ENCODE measurements around the gene RNPS1. TPM values are rescaled to one million over a fixed set of nuclear protein-coding genes. Genes with fewer than 3 reads are reported as not detected.

The RNPS1 gene
- total and polyA plus RNA-seq, 9 of the 15 experiments (the other 6 are each of a cell fraction or from before 2014, with no cell fraction given): 44.9 to 338 (median 202) TPM

GRCh38 chr16:2223221-2223941 is 44.5 kb downstream of the RNPS1 start, which contains the start of gene E4F1 (continued):
- TF ChIP-seq RERE (CRISPR knock-in tag; IDR thresholded peaks at IDR 0.05; ENCODE audit: borderline replicate concordance) (no peak), FOXP4 (CRISPR knock-in tag; IDR thresholded peaks at IDR 0.05; ENCODE audit: borderline replicate concordance) (no peak), KHSRP (IDR thresholded peaks at IDR 0.05) (no peak), ZNF444 (CRISPR knock-in tag; IDR thresholded peaks at IDR 0.05) (no peak), CTBP1 (IDR thresholded peaks at IDR 0.05; ENCODE audit: borderline replicate concordance) (peak; percentile 98), PPARD (CRISPR knock-in tag; IDR thresholded peaks at IDR 0.05) (no peak), HNRNPUL1 (IDR thresholded peaks at IDR 0.05; ENCODE audit: low read length) (no peak), GTF2A2 (tag; IDR thresholded peaks at IDR 0.05) (no peak), NR2C1 (IDR thresholded peaks at IDR 0.05) (no peak), NR2C1 (tag; IDR thresholded peaks at IDR 0.05) (no peak), HDAC2 (IDR thresholded peaks at IDR 0.05) (no peak), POLR3G (IDR thresholded peaks at IDR 0.05; ENCODE audit: extremely low read depth, insufficient read length, insufficient replicate concordance) (no peak), ETS2 (tag; IDR thresholded peaks at IDR 0.05; ENCODE audit: borderline replicate concordance, poor library complexity, severe bottlenecking) (no peak), PHTF2 (CRISPR knock-in tag; IDR thresholded peaks at IDR 0.05) (no peak), FOXJ2 (tag; IDR thresholded peaks at IDR 0.05) (peak; percentile 80; the same call in 1 of the 2 replicates)
- TF ChIP-seq, protein P1, sequence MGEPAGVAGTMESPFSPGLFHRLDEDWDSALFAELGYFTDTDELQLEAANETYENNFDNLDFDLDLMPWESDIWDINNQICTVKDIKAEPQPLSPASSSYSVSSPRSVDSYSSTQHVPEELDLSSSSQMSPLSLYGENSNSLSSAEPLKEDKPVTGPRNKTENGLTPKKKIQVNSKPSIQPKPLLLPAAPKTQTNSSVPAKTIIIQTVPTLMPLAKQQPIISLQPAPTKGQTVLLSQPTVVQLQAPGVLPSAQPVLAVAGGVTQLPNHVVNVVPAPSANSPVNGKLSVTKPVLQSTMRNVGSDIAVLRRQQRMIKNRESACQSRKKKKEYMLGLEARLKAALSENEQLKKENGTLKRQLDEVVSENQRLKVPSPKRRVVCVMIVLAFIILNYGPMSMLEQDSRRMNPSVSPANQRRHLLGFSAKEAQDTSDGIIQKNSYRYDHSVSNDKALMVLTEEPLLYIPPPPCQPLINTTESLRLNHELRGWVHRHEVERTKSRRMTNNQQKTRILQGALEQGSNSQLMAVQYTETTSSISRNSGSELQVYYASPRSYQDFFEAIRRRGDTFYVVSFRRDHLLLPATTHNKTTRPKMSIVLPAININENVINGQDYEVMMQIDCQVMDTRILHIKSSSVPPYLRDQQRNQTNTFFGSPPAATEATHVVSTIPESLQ (CRISPR knock-in tag; IDR thresholded peaks at IDR 0.05): no peak
- TF ChIP-seq, protein P2, sequence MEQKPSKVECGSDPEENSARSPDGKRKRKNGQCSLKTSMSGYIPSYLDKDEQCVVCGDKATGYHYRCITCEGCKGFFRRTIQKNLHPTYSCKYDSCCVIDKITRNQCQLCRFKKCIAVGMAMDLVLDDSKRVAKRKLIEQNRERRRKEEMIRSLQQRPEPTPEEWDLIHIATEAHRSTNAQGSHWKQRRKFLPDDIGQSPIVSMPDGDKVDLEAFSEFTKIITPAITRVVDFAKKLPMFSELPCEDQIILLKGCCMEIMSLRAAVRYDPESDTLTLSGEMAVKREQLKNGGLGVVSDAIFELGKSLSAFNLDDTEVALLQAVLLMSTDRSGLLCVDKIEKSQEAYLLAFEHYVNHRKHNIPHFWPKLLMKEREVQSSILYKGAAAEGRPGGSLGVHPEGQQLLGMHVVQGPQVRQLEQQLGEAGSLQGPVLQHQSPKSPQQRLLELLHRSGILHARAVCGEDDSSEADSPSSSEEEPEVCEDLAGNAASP (IDR thresholded peaks at IDR 0.05): no peak

Measured in K562 (cell line).